WI38 (cell line): Measurements from ENCODE around the gene SPECC1.
"Not testable (repeated sequence)": the region's sequence is repeated elsewhere in the genome, so short reads cannot be mapped to it uniquely, and the experiment has no call there.

Experiments used
- H3K4me3 ChIP-seq: 2 replicates; pipeline ENCODE4 v1.5.1; 2011; ENCODE audit warnings: low read depth, mild to moderate bottlenecking, control low read depth, low read length
- CTCF ChIP-seq: IDR thresholded peaks from 2 replicates; pipeline ENCODE4 v1.5.1; 2012; ENCODE audit warnings: low read depth, mild to moderate bottlenecking, control low read depth, low read length

The SPECC1 gene

GRCh38 chr17:20225162-20226115 lies 216.3 kb downstream of the SPECC1 start:
- H3K4me3 ChIP-seq = no peak overlapping the region
- TF ChIP-seq CTCF = no peak

GRCh38 chr17:20226814-20227482 lies 217.8 kb downstream of the SPECC1 start:
- H3K4me3 ChIP-seq = no peak overlapping the region
- peak; percentile 86 for TF ChIP-seq CTCF

- H3K4me3 ChIP-seq = not testable (repeated sequence)
These were observed 218.7 kb downstream of the SPECC1 start for GRCh38 chr17:20227720-20228370.

GRCh38 chr17:20228410-20228809 lies 219.3 kb downstream of the SPECC1 start:
- H3K4me3 ChIP-seq = no peak overlapping the region
- no peak for TF ChIP-seq CTCF

GRCh38 chr17:20228860-20229259 lies 219.7 kb downstream of the SPECC1 start:
- TF ChIP-seq CTCF = no peak
- H3K4me3 ChIP-seq = no peak overlapping the region

GRCh38 chr17:20230924-20231323 lies 221.8 kb downstream of the SPECC1 start:
- no peak overlapping the region for H3K4me3 ChIP-seq
- TF ChIP-seq CTCF = no peak

GRCh38 chr17:20232611-20233010 lies 223.5 kb downstream of the SPECC1 start:
- no peak overlapping the region for H3K4me3 ChIP-seq
- no peak for TF ChIP-seq CTCF
